ENCODE data around the gene CTNNA2.

Gene CTNNA2

DNA sequence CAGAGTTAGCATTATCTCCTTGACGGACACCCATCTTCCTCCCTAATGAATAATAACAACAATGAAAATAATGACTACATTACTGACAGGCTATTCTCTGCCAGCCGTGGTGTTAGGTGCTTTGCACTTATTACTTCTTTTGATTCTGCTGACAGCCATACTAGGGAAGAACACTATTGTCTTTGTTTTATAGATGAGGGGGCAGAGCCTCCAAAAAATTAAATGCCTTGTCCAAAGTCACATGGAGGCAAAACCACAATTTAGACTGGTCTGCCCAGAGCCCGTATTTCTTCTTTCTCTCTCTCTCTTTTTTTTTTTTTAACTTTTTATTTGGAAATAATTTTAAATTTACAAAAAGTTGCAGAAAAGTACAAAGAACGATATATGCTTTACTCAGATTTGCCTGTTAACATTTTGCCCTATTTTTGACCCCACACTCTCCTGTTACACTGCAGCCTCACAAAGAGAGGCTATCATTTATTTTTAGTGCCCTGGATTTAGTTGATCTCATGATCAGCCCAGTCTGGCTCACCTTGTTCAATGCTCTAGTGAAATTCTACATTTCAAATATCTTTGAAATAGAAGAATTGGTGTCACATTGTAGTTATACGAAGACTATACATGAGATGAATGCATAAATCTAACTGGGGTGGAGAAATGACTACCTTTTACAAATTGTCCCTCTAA is 422.3 kb downstream of the CTNNA2 start:
- DNase-seq (ENCODE audit: low read depth): no peak

GRCh38 chr2:79935771-79936657 is 423.2 kb downstream of the CTNNA2 start:
- no peak for DNase-seq (ENCODE audit: low read depth)

- DNase-seq (ENCODE audit: low read depth): no peak
These were observed 423.9 kb downstream of the CTNNA2 start for GRCh38 chr2:79936715-79937114.

- DNase-seq (ENCODE audit: low read depth): no peak
These were observed 425.8 kb downstream of the CTNNA2 start for GRCh38 chr2:79938648-79939047.

DNA sequence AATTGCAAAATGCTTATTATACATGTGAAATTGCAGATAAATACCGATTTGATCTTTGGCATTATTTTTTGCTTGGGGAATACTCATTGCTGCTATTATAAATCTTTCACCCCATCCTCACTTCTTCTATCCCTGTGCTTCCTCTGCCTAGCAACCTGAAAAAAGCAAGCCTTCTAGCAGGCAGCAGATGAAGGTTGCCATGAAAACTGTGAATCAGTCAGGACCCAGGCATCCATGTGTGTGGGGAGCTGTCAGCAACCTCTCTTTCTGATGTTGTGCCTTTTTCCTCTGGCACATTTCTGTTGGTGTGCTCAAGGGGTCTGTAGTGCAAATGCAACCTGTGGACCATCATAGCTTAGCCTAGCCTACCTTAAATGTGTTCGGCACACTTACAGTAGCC is 427.5 kb downstream of the CTNNA2 start:
- no peak for DNase-seq (ENCODE audit: low read depth)

DNA sequence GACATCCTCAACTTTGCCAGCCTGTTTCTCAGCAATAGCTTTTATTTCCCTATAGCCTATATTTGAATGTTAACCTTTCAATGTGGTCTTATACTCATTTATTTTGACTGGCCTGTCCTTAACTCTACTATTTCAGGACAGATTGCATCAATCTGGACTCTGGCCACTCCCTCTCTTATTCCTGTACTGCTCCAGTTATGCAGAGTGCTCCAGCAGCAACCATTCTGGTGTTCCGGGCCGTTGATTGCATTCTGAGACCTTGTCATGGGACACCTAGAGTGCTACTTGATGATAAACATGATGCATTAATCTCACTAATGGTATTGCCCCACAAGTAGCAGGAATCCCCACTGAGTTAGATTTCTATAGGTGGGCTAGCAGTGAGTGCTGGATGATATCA is 428.3 kb downstream of the CTNNA2 start:
- DNase-seq (ENCODE audit: low read depth): no peak

GRCh38 chr2:79944205-79944604 is 431.4 kb downstream of the CTNNA2 start:
- no peak for DNase-seq (ENCODE audit: low read depth)

GRCh38 chr2:79945653-79946445 is 433.0 kb downstream of the CTNNA2 start:
- DNase-seq (ENCODE audit: low read depth): no peak

GRCh38 chr2:79947751-79948150 is 434.9 kb downstream of the CTNNA2 start:
- no peak for DNase-seq (ENCODE audit: low read depth)

DNA sequence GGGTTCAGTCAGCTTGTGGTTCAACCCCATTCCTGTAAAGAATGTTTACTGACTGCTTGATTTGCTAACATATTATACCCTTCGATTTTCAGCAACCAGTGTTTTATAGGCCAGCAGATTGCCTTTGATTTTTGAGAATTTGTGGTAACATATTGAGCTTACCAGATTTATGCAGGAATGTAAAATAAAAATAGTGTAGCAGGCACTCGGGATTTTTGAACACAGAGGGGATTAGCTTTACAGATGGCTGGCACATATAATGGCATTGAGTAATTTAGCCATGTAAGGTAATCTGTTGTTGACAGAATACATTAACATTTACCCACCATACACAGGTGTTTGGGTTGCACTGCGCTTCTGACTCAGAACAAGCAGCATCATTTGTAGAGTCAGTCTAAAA is 437.7 kb downstream of the CTNNA2 start:
- DNase-seq (ENCODE audit: low read depth): no peak

GRCh38 chr2:79952616-79953015 is 439.8 kb downstream of the CTNNA2 start:
- DNase-seq (ENCODE audit: low read depth): no peak

DNA sequence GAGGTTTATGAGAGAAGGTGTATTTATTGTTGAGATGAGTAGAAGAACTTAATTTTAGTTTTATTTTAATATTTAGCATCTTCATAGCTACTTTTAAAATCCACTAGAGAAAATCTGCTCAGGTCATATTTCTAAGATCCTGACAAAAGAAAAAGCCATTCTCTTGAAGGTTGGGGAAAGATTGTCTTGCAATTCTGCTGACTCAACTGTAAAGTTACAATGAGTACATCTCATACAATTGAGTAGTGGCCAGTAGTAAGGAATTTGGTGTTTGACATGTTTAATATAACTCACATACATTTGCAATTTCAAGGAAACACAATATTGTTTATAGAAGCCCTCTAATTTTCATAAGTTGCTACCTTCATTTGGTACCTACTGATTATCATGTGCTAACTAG is 447.2 kb downstream of the CTNNA2 start:
- DNase-seq (ENCODE audit: low read depth): no peak

DNA sequence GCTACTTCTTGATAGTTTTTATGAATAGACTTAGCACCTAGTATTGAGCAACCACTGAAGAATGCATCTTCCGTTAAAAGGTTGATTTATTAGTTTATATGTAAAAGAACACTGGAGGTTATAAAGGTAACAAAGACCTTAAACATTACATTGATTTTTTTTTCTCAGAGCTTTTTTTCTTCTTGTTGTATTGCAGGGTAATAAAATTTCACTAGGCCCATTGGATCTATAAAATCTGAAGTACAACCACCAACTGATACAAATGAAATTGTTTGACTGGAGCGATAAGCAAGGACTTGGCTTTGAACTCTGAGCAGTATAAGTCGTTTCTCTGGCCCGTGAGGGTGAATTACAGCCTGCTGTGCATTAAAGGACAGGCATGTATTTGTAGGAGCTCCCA is 447.7 kb downstream of the CTNNA2 start:
- DNase-seq (ENCODE audit: low read depth): no peak

GRCh38 chr2:79964966-79965365 is 452.1 kb downstream of the CTNNA2 start:
- DNase-seq (ENCODE audit: low read depth): no peak

DNA sequence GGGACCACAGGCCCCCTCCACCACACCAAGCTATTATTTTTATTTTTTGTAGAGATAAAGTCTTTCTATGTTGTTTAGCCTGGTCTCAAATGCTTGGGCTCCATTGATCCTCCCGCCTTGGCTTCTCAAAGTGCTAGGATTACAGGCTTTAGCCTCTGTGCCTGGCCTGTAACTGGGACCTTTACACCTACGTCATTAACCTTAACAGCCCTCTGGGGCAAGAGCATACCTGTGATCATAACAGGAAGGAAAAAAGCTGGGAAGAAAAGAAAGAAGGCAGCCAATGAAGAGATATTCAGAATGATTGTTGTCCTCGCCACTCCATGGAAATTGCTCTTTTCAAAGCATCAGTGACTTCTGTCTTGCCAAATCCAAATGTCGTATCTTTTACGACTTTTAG is 453.5 kb downstream of the CTNNA2 start:
- no peak for DNase-seq (ENCODE audit: low read depth)

DNA sequence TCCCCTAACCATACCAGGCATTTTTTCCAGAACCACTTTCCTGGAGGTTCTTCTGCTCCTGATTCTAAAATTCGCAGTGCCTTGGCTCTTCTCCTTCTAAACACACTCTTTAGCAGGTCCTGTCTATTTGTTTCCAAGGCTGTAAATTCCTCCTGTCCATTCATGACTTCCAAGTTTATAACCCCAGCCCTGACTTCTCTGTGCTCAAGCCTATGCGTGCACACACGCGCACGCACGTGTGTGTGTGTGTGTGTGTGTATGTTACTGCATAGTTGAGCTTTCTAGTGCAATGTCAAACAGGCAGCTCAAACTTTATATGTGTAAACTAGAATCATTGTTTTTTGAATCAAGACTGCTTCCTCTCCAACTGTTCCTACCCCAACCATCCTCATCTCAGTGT is 454.0 kb downstream of the CTNNA2 start:
- no peak for DNase-seq (ENCODE audit: low read depth)

GRCh38 chr2:79971807-79972206 is 459.0 kb downstream of the CTNNA2 start:
- no peak for DNase-seq (ENCODE audit: low read depth)

- no peak for DNase-seq (ENCODE audit: low read depth)
These were observed 459.8 kb downstream of the CTNNA2 start for GRCh38 chr2:79972661-79973060.

- no peak for DNase-seq (ENCODE audit: low read depth)
These were observed 463.1 kb downstream of the CTNNA2 start for GRCh38 chr2:79975791-79976565.

GRCh38 chr2:79977792-79978191 is 464.9 kb downstream of the CTNNA2 start:
- DNase-seq (ENCODE audit: low read depth): no peak

DNA sequence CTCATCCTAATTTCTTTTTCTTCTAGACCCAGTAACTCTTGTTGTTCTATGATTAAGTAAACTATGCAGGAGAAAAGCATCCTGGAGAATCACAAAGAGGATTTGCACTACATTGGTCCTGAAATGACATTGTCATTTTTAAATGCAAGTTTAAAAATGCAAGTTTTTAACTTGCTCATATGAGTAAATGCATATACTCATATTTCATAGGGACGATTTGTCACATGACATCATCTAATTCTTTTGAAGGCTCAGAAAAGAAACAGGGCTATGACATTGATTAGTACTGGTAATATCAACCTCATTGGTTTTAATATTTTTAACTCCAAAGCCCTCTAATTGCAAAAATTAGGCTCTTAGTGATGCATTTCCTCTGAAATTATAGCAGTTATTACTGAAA is 467.3 kb downstream of the CTNNA2 start:
- no peak for DNase-seq (ENCODE audit: low read depth)

DNA sequence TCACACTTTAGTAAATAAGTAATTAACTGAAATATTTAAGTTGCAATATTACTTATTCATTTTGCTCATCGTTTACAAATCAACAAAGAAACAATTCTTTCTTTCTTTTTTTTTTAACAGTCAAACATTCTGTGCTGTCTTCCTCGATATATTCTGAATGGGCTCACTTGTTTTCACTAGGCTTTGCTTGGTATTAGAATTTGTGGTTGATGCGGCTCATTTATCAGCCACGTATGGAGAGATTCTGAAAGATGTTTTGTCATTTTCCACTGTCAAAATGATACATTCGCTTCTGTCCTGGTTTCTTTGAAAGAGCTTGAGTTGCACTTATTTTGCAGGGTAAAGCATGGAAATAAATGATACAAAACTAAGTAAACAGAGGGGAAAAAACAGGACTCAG is 468.0 kb downstream of the CTNNA2 start:
- DNase-seq (ENCODE audit: low read depth): no peak
